Peyer's patch (tissue), 4 donors: ENCODE data around the gene KLC4. TPM values are rescaled to one million over a fixed set of nuclear protein-coding genes. Genes with fewer than 3 reads are reported as not detected.
A peak's percentile ranks its signal among the peaks of the same experiment; 100 is the strongest.

Experiments used
- DNase-seq, 3 donors: peaks; one replicate each; pipeline ENCODE4 v3.0.0-alpha.2; 2017 to 2019
- H3K27ac ChIP-seq, 4 donors: fragments of 200-600 bp; sonication (generic); one replicate each; pipeline ENCODE4 v1.5.1; 2016 to 2019
- H3K27me3 ChIP-seq, 2 donors: fragments of 200-600 bp; sonication (generic); one replicate each; pipeline ENCODE4 v1.5.1; 2019
- H3K36me3 ChIP-seq, 3 donors: fragments of 200-600 bp; sonication (generic); one replicate each; pipeline ENCODE4 v1.5.1; 2016 to 2019
- H3K4me1 ChIP-seq, 4 donors: fragments of 200-600 bp; sonication (generic); one replicate each; pipeline ENCODE4 v1.5.1; 2016 to 2019
- H3K4me3 ChIP-seq, 4 donors: fragments of 200-600 bp; sonication (generic); 1 replicate in 3 of 4; 2 replicates in 1 of 4; pipeline ENCODE4 v1.5.1; 2016 to 2019; ENCODE audit warnings: mild to moderate bottlenecking in 1 of 4
- H3K9me3 ChIP-seq, 4 donors: fragments of 200-600 bp; sonication (generic); one replicate each; pipeline ENCODE4 v1.5.1; 2016 to 2019; ENCODE audit warnings: mild to moderate bottlenecking in 1 of 4
- POLR2A ChIP-seq, 2 donors: fragments of 450-650 bp; IDR thresholded peaks; one replicate each; pipeline ENCODE4 v1.5.1; 2017; ENCODE audit warnings: antibody characterized with exemption in 2 of 2, mild to moderate bottlenecking in 2 of 2, moderate library complexity in 2 of 2
- total RNA-seq, 4 donors: library from RNA; depleted of rRNA; stranded (reverse); fragments of >200 nt; gene quantifications; one replicate each; pipeline ENCODE4 v1.1.0, GENCODE V29; 2016
- TF ChIP-seq, protein P1 (sequence below), 6 experiments: fragments of 450-650 bp in 4 of 6; fragments of 200-600 bp in 2 of 6; sonication (generic) in 1 of 6; IDR thresholded peaks; one replicate each; pipeline ENCODE4 v1.5.1; 2017 to 2019; ENCODE audit warnings: antibody characterized with exemption in 6 of 6, mild to moderate bottlenecking in 3 of 6, moderate library complexity in 1 of 6

Gene KLC4
- total RNA-seq, 4 donors from 2014 or later, result 50.3 to 214 (median 183) TPM

DNA sequence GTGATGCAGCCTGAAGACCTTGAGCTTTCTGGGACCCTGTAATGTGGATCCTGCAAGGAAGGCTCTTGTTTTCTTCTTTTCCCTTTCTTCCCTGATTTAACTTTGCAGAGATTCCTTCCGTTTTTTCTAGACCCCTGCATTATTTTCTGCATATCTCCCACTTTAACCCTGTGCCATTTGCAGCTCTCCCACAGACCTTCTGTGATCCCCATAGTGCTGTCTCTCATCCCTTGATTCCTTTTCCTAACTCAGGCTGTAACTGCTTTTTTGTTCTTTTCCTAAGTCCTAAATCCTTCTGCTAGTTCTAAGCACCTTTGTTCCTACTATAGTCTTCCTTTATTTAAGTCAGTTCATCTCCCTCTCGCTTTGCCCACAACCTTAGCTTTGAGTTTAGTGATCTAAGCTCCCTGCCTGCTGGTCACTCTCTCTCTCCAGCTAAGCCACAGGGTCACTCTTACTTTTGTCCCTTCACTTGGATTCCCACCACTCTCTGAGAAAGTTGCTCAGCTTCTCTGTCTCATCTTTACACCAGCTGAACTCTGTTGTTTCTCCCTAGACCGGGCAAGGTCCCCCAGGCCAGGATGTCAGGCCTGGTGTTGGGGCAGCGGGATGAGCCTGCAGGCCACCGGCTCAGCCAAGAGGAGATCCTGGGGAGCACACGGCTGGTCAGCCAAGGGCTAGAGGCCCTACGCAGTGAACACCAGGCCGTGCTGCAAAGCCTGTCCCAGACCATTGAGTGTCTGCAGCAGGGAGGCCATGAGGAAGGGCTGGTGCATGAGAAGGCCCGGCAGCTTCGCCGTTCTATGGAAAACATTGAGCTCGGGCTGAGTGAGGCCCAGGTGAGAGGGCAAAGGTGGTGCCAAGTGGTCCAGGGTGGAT lies 1.6 kb downstream of the KLC4 start:
- TF ChIP-seq POLR2A (IDR thresholded peaks at IDR 0.05), result no peak
- Histone ChIP-seq H3K27ac (peak overlapping the region; percentile 42 to 98 (median 88)), H3K4me1 (peaks cover 0 to 35% (median 8%) of the 10 kb centered on the region in 4 donors), H3K27me3 (no peaks in the 10 kb centered on the region), H3K4me3 (peak overlapping the region in 3 of 4 donors; percentile 49 to 98 (median 81)), H3K36me3 (peaks cover 0 to 51% (median 2%) of the 10 kb centered on the region in 3 donors), H3K9me3 (no peaks in the 10 kb centered on the region)
- no peak for DNase-seq

DNA sequence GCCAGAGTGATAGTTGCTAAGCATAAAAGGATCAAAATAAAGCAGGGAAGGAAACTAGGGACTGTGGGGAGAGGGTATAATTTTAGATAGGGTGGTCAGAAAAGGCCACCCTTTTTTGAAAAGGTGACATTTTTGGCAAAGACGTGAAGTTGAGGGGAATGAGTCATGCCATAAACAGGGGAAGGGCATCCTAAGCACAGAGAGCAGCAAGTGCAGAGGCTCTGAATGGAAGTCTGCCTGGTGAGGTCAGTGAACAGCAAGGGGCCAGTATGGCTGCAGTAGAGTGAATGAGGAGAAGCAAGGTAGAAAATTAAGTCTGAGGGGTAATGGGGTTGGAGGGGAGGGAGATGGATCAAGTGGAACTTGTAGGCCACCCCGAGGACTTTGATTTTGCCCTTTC lies 2.4 kb downstream of the KLC4 start:
- Histone ChIP-seq H3K27ac (no peak overlapping the region), H3K27me3 (no peaks in the 10 kb centered on the region), H3K4me1 (peaks cover 0 to 35% (median 8%) of the 10 kb centered on the region in 4 donors), H3K9me3 (no peaks in the 10 kb centered on the region), H3K4me3 (peak overlapping the region in 2 of 4 donors; percentile 81 to 98), H3K36me3 (peaks cover 0 to 52% (median 2%) of the 10 kb centered on the region in 3 donors)
- DNase-seq, result no peak
- no peak for TF ChIP-seq POLR2A (IDR thresholded peaks at IDR 0.05)
- TF ChIP-seq, protein P1, sequence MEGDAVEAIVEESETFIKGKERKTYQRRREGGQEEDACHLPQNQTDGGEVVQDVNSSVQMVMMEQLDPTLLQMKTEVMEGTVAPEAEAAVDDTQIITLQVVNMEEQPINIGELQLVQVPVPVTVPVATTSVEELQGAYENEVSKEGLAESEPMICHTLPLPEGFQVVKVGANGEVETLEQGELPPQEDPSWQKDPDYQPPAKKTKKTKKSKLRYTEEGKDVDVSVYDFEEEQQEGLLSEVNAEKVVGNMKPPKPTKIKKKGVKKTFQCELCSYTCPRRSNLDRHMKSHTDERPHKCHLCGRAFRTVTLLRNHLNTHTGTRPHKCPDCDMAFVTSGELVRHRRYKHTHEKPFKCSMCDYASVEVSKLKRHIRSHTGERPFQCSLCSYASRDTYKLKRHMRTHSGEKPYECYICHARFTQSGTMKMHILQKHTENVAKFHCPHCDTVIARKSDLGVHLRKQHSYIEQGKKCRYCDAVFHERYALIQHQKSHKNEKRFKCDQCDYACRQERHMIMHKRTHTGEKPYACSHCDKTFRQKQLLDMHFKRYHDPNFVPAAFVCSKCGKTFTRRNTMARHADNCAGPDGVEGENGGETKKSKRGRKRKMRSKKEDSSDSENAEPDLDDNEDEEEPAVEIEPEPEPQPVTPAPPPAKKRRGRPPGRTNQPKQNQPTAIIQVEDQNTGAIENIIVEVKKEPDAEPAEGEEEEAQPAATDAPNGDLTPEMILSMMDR (IDR thresholded peaks at IDR 0.05), result no peak

DNA sequence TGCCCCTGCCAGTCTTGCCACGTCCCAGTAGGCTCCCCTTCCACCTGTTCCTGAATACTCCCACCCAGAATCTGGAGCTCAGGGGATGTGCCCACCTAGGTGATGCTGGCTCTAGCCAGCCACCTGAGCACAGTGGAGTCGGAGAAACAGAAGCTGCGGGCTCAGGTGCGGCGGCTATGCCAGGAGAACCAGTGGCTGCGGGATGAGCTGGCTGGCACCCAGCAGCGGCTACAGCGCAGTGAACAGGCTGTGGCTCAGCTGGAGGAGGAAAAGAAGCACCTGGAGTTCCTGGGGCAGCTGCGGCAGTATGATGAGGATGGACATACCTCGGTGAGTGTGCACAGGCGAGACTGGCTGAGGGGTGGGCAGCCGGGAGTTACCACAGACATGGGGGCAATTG lies 3.4 kb downstream of the KLC4 start:
- Histone ChIP-seq H3K4me3 (no peak overlapping the region), H3K9me3 (no peaks in the 10 kb centered on the region), H3K4me1 (peaks cover 0 to 31% (median 8%) of the 10 kb centered on the region in 4 donors), H3K27ac (no peak overlapping the region), H3K27me3 (no peaks in the 10 kb centered on the region), H3K36me3 (peaks cover 0 to 47% (median 2%) of the 10 kb centered on the region in 3 donors)
- no peak for DNase-seq
- TF ChIP-seq POLR2A (IDR thresholded peaks at IDR 0.05), result no peak

DNA sequence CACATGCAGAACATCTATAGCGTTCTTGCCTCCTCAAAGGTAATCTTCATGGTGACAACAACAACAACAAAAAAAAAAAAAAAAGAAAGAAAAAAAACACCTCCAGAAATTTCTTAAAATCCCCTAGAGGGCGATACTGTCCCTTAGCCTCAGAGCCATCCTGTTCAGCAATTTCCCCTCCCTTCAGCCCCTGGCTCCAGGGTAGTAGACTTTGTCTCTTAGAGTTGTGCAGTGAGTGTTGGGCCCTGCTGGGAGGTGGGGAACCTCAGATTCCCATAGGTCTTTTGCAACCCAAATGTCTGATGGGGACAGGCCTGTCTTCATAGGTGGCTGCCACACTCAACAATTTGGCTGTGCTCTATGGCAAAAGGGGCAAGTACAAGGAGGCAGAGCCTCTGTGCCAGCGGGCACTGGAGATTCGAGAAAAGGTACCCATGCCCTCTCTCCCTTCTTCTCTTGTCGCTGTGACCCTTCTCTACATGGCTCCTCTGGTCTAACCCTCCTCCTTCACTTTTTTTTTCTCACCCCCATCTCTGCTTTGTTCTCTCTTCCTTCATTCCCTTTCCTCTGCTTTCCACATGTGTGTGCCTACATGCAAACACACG lies 10.7 kb downstream of the KLC4 start:
- Histone ChIP-seq H3K4me3 (no peak overlapping the region), H3K27ac (no peak overlapping the region), H3K9me3 (no peaks in the 10 kb centered on the region), H3K4me1 (no peaks in the 10 kb centered on the region), H3K27me3 (no peaks in the 10 kb centered on the region), H3K36me3 (peaks cover 0 to 86% (median 0%) of the 10 kb centered on the region in 3 donors)
- DNase-seq, result no peak
- TF ChIP-seq, protein P1 (IDR thresholded peaks at IDR 0.05), result peak in 4 of 6 experiments; percentile 27 to 44 (median 38)
- TF ChIP-seq POLR2A (IDR thresholded peaks at IDR 0.05), result no peak

DNA sequence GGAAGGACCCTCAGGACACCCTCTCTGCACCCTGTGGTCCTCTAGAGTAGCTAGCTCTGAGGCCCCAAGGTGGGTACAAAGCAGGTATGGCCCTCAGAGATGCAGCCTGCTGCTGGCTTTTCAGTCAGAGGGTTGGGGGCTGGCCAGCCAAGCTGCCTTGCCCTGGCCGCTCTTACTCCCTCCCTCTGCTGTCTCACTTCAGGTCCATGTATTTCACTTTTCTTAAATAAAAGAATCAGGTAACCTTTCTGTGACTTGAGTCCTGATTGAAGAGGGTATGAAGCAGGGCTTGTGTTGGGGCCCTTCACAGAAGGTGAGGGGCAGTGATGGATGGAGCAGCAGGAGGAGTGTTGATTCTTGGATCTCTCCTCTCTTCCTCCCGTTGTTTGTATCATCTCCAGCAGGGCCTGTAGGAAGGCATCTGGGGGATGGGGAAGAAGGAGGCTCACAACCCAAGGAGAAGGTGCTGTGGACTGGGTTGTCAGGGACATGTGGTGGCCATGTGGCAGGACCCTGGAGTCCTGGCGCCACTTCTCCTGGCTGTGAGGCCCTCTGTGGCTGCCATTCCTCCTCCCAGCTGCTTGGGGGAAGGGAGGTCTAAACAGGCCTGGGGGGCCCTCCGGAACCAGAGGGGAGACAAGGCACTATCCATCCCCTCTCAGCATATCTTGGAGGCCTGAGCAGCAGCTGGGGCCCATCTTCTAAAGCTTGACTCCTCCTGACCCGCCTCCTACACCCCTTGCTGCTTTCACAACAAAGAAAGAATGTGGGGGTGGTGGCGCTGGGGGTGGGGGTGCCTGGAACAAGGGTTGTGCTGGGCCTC lies 15.6 kb downstream of the KLC4 start:
- TF ChIP-seq POLR2A (IDR thresholded peaks at IDR 0.05), result no peak
- TF ChIP-seq, protein P1 (IDR thresholded peaks at IDR 0.05), result no peak
- Histone ChIP-seq H3K27me3 (no peaks in the 10 kb centered on the region), H3K4me3 (no peak overlapping the region), H3K36me3 (peaks cover 0 to 45% (median 0%) of the 10 kb centered on the region in 3 donors), H3K4me1 (peaks cover 0 to 18% (median 5%) of the 10 kb centered on the region in 4 donors), H3K9me3 (no peaks in the 10 kb centered on the region), H3K27ac (peak overlapping the region in 3 of 4 donors; percentile 23 to 65 (median 46))
- no peak for DNase-seq
